Superior temporal gyrus (tissue), 1 donor: Measurements from ENCODE around the gene RALY.

Source experiments
- DNase-seq: peaks from one replicate; pipeline ENCODE4 v3.0.0-alpha.2; 2016; ENCODE audit errors: extremely low spot score

RALY gene

DNA sequence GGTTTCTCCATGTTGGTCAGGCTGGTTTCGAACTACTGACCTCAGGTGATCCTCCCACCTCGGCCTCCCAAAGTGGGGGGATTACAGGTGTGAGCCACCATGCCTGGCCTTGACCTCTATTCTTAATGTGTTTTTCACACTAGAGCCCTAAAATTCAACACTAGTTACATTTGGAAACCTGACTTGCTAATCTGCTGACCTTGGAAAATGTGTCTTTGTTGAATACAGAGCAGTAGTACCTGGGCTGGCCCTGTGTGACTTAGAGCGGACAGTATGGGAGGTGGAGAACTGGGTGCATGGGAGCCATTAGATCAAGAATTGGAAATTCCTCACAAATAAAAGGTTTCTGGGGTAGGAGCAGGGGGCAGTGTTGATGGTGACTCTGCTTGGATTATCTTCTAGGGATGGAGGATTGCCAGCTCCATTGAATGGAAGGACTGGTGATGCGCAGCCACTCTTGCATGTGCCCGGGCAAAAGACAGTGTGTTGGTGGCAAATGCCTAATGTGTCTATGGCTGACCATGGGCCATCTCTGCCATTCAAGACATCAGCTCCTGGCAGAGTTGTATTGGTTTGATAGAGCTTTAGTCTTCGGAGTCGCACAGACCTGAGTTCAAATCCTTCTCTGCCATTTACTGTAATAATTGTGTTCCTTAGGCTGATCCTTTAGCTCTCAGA, 53.4 kb downstream of the RALY start:
- no peak for DNase-seq

DNA sequence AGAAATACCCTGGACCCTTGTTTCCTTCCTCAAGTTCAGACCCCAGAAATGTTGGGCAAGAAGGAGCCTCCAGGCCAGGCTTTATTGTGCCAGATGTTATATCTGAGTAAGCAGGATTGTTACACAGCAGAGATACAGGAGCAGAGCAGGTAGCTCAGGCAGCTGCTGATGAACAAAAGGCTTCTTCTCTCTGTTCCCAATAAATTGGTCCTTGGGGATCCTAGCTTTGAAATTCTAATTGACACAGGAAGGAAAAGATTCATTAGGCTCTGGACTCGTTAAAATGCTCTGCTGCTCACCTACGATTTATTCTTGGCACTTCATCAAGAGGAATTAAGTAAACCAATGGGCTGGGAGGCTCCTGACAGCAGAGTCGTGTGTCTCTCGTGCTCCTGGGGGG, 54.2 kb downstream of the RALY start:
- DNase-seq, result no peak

DNA sequence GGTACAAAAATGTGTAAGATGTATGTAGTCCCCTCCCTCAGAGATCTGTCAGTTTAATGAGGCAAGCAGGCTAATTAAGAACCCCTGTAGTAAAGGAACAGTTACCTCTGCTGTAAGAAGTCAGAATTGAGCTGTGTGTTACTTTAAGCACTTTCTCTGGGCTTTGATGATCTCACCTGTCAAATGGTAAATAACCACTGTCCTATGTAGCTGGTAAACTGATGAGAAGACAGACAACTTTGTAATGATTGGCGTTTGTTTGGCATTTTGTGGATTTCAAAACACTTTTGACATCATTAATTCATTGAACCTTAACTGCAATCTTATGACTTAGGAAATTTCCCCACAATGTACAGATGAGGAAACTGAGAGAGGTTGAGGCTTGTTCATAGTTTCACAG, 55.7 kb downstream of the RALY start:
- no peak for DNase-seq

DNA sequence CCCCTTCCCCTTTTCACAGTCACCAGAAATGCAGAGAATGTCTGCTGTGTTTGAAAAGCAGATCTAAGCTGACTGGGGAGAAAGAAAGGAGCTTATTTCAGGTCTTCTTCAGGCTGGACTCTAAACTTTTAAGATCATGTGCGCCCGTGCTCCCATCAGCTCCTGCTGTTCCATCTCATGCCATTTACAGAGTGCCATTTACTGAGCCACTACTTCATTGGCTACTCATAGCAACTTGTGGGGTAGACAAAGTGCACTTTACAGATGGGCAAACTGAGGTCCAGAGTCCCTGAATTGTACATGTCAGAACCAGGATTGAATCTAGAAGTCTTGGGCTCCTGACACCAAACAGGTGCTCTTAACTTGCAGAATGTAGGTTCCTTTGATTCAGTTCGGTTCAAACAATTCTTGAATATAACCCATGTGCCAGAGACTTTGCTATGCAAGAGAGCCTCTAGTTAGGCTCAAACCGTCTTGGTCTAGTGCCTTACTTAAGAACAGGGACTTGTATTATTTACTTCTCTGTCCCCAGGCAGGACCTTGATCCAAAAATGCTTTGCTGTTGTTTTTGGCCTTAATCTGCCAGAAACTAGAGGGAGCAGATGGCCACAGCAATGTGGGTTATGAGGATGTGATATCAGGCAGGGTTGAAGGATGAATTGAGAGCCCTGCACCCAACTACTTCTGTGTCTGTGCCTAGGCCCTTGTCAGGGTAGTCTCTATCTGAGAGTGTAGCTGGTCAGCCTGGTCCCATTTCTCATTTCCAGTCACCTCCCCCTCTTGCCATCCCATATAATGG, 56.4 kb downstream of the RALY start:
- no peak for DNase-seq

DNA sequence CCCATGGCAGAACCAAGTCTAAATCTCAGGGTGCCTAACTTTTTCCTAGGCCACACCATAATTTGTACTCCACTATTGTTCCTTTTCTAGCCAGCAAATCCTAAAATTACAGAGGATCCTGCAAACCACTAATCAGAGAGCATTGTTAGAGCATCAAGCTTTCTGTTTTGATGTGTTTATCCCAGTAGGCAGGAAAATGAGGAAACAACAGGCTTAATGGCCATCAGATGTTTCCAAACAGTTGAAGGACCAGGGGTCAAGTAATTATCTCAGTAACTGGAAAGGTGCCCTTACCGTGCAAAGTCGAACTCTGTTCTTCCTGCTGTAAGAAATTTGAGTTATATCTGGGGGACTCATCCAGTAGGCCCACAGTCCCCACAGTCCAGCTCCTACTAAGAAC, 58.7 kb downstream of the RALY start:
- no peak for DNase-seq

DNA sequence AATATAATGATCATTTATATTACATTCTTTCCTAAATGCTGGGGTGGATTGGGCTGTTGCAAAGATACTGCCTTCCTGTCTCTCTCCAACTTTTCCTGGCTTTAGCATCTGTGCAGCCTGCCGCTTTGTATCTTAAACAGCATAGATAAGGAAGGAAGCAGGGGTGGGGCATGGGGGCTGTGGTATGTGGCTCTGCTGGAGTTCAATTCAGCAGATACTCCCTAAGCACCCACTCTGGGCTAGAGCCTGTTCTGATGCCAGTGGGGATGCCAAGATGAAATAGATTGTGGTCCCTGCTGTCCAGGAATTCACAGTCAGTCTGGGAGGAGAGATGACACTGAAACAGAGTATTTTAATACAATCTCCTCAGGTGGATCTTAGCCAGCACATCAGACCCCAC, 61.6 kb downstream of the RALY start:
- no peak for DNase-seq

DNA sequence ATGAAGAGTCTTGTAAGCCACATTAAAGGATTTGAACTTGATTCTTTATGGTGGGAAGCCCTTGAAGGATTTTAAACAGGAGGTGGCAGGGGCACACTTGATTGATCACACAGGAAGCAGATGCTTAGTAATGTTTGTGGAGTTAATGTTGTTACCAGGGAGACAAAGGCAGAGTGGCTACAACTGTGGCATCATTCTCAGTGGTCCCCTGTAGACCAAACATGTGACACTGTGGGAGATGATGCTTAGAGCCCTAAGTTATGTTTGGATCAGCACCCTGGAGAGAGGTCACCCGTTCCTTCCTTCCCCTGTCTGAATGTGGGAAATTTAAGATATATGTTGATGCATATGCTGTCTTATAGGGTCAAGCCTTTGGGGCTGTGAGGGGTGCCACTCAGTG, 65.1 kb downstream of the RALY start:
- DNase-seq, result no peak

DNA sequence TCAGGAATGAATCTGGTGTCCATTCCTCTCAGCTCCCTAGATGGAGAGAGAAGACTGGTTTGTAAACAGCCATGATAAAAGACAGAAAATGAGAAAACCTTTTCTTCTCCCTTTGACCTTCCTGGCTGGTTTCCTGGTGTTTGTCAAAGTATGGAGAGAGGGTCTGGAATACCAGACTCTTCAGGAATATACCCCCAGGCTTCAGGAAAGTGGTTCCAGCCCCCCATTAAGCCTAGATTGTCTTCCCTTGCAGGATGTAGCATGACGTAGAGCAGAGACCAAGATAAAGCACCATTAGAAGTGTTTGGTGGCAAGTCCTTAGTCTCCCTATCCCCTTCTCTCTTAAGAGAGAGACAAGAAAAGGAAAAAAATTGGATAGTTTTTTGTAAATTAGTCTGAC, 67.3 kb downstream of the RALY start:
- no peak for DNase-seq

DNA sequence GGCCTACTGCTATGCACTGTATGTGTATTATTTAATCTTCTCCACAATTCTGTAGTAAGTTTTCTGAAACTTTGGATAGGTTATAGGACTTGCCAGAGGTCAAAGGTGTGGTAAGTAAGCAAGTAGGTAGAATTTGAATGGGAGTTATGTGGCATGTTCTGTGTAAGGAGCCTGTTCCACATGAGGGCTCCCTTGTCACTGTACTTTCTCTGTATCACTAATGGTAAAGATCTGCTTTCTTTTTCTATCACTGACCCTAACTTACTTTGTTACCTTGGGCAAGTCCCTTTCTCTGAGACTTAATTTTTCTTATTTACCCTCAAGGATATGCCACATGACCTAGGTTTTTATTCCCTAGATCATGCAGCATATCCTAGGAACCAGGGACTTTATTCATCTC, 68.0 kb downstream of the RALY start:
- DNase-seq, result no peak

DNA sequence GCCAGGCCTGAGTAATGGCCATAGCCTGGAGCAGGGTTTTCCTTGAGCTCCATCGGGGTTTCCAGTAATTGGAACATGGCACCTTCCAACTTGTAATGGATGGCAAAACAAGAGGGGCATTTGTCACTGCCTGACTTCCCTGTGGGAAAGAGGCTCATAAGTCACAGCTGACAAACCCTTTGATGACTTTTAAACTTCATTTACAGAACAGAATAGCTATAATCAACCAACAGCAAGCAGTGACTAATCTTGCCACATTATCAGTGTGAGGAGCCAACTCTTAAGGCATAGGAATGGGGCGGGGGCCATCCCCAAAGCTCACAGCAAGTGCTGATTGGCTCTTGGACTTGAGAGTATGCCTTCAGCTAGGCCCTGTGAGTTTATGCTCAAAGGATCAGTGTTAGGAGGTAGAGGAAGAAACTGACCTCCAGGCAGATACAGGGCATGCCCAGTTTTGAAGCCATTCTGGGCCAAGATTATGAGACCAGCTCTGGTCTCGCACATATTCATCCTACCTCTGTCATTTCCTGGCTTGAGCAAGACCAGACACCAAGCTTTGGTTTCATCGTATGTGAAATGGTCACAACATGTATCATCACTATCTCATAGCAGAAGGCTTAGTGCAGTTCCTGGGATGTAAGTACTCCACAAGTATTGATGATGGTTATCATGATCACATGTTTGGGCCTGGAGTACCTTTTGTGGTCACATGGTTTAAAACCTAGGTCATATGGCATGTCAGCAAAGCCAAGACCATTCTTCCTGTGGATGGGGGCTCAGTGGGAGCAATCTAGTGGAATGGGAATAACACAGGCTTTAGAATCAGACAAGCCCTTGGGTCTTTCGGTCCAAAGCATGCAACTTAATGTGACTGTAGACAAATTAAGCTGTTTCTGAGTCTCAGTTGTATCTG, 69.1 kb downstream of the RALY start:
- DNase-seq, result no peak

DNA sequence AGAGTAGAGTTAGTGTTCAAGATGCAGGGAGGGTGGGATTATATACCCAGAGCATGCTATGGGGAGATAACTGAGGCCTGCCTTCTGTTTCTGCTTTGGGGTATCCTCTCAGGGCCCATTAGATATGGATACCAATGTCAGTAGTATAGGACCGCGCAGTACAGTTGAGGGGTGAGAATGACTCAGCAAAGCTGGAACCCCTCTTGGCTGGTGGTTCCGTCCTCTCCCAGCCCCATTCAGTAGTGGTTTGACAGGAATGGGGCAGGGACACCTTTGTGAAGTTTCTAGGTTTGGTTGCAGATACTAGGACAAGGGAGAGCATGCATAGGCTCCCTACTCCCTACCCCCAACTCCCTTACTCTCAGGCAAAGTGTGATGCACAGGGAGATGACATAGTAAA, 70.6 kb downstream of the RALY start:
- no peak for DNase-seq

DNA sequence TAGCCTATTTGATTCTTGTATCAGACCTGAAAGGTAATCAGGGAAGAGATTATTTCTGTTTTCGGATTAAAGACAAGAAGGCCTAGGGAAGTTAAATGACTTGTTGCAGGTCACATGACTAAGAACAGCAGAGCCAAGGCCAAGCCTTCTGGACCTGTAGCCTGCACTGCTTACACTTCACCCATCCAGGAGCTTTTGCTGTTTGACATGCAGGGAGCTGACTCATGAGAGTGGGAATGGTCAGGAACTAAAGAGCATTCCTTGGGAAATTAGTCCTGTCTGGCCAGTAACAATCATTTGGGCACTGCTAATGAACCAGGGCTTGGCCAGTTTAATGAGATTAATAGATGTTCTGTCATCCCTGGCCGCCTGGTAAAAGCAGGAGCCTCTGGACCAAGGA, 71.5 kb downstream of the RALY start:
- DNase-seq, result no peak

DNA sequence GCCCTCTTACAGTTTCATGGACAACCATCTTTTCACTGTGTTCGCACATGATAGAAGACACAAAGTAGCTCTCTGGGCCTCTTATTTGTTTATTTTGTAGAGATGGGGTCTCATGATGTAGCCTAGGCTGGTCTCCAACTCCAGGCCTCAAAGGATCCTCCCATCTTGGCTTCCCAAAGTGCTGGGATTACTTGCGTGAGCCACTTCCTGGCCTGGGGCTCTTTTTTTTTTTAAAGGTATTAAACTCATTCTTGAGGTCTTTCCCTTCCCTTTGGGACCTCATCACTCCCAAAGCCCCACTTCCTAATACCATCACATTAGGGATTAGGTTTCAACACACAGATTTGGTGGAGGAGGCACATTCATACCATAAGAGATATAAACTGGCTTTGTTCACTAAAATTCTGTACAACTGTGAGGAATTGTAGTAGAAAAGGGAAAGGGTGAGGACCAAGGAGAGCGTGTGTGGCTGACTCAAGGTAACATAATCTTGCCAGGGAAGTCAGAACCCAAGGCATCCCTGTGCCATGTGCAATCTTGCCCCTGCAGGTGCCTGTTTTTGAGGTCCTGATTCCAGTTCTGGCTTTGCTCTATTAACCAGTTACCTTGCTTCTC, 72.9 kb downstream of the RALY start:
- DNase-seq, result no peak

DNA sequence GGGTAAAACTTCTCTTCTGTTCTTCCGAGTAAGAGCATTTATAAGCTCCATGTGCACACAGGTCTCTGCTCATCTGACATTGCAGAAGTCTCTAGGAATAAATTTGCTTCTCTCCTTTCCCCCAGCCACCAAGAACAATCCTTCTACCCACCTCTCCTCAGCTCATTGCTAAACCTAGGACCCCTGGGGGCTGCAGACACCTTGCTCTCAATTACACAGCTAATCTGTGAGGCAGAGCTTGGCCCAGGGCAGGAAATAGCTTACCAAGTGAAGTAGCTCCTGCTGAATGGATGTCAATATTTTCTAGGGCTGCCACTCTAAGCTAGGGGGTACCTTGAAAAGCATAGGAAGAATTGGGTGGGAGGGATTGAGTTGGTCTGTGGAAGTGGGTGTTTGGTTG, 74.3 kb downstream of the RALY start:
- DNase-seq, result no peak

DNA sequence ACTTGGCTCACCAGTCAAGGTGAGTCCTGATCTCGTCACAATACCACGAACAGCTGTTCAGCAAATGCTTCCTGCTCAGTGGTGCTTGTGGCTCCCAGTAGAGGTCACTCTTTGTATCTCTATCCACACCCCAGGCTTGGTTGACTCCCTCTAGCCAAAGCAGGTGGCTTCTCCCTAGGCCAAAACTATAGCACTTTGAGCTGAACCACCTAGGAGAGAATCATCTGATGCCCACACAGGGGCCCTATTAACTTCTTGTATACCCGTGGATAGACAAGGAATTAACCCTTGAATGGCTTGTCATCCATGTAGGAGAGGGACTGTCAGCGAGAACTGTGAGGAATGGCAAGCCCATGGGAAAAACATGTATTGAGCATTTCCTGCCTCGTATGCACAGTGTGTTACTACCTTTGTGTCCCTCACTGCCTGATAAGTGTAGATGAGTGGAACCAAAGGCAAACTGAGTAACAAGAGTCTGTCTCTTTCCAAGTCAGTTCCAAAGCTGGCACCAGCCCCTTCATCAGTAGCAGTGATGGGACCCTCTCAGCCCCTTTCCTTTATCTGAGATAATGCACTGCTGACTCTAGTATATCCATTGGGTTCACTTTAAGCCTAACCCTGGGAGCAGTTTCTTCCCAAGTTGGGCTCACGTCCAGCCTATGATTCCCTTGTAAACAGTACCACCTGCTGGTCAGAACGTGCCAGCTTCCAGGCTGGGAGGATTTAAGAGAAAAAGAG, 75.8 kb downstream of the RALY start:
- DNase-seq, result peak; percentile 98

DNA sequence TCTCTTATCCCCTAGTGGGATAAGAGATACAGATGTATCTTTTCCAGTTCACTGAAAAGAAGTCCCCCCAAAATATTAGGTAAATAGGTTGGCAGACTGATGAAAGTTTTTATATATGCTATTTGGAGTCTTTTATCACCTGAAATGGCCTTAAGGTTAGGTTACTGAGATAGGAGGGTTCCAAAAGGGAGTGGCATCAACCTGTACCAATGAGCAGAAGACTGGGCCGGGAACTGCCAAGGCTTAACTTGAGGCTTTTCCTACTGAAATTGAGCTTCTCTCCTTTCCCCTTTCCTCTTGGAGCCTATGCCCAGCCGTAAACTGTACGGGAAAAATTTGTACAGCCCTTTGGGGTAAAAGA, 76.3 kb downstream of the RALY start:
- no peak for DNase-seq

DNA sequence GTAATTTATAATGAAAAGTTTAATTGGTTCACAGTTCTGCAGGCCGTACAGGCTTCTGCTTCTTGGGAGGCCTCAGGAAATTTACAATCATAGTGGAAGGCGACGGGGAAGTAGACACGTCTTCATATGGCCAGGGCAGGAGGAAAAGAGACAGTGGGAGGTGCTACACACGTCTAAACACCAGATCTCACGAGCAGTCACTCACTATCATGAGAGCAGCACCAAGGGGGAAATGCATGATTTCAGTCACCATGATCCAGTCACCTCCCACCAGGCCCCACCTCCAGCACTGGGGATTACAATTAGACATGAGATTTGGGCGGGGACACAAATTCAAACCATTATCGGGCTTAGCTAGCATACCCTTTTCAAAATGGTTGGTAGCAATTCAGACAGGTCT, 77.1 kb downstream of the RALY start:
- no peak for DNase-seq

DNA sequence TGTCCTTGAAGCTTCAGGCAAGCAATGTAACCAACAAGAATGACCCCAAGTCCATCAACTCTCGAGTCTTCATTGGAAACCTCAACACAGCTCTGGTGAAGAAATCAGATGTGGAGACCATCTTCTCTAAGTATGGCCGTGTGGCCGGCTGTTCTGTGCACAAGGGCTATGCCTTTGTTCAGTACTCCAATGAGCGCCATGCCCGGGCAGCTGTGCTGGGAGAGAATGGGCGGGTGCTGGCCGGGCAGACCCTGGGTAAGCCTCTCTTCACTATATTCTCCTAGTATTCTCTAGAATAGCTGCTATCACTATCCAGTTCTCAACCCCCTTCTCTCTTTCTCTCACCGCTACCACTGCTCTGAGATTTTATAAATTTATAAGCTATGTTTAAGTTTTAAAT, 78.4 kb downstream of the RALY start:
- no peak for DNase-seq

DNA sequence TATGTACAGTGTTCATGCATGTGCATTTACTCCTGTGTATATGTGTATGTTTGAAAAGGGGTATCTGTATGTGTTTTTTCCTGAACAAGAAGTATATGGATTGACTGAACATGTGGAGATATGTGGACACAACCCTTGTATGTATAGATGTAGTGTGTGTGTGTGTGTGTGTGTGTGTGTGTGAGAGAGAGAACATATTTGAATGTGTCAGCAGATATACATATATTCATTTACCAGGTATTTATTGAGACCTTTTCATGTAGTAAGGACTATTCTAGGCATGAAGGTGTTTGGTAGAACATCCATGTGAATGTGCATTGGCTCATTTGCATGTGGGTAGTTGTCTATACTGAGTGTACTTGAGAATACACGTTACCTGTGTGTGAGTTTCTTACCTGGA, 79.1 kb downstream of the RALY start:
- no peak for DNase-seq

DNA sequence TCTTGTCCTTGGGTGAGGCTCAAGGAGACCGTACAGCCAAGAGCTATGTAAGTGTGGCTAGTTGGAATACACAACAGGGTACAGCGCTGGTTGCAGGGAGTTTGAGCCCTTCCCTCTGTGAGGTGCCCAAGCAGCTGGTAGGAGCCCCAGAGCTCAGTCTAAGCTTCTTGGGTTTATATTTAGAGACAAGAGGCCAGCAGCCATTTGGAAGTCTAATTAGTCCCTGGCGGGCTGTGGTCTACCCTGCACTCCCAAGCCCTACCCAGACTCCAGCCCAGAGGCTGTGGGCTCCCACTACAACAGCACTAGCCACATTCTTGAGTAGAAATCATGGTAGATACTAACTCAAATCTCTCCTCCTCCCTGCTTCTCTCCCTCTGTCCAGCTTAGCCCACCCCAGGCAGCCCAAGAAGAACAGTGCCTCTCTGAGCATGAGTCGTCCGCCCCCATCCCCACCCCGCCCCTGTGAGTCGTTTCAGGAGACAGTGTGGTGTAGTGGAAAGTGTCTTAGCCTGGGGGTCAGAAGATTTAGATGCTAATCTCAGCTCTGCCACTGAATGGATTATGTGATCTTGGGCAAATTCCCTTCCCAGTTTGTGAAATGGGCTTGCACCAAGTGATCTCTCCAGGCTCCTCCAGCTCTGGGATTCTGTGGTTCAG, 80.5 kb downstream of the RALY start:
- DNase-seq, result no peak

DNA sequence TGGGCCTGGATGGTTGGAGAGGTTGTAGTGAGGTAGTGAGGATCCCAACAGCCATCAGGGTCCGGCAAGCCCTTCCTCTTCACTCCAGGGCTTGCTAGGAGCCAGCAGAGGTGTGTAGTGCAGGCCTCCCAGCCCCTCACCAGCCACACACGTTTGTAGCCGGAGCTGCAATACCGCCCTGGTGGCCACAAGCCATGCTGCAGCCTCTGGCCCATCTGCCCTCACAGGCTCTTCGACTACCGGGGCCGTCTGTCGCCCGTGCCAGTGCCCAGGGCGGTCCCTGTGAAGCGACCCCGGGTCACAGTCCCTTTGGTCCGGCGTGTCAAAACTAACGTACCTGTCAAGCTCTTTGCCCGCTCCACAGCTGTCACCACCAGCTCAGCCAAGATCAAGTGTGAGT, 81.9 kb downstream of the RALY start:
- no peak for DNase-seq
